Activated naive CD4-positive, alpha-beta T cell treated with anti-CD3 and anti-CD28 coated beads for 36 hours (primary cell): ENCODE data around the gene SOX5. TPM values are rescaled to one million over a fixed set of nuclear protein-coding genes. Genes with fewer than 3 reads are reported as not detected.

ENCODE experiments used
- CTCF ChIA-PET: fragments of 350-600 bp; sonication (Branson Sonifier 250); formaldehyde crosslinking; loops from one replicate; lab custom pipeline; 2021; ENCODE audit warnings: antibody characterized with exemption; lab: Charles Lee
- DNase-seq: peaks from one replicate; pipeline ENCODE4 v3.0.0-alpha.2; 2020
- H3K27ac Mint-ChIP-seq: one replicate; pipeline ENCODE4 v1.8.0; 2021; ENCODE audit warnings: mild to moderate bottlenecking, mixed read lengths
- H3K27me3 Mint-ChIP-seq: one replicate; pipeline ENCODE4 v1.8.0; 2021; ENCODE audit warnings: low read depth, mixed read lengths
- H3K36me3 Mint-ChIP-seq: one replicate; pipeline ENCODE4 v1.8.0; 2021; ENCODE audit warnings: low read depth, mixed read lengths
- H3K4me1 Mint-ChIP-seq: one replicate; pipeline ENCODE4 v1.8.0; 2021; ENCODE audit warnings: low read depth, mixed read lengths
- H3K4me3 Mint-ChIP-seq: one replicate; pipeline ENCODE4 v1.8.0; 2021; ENCODE audit warnings: mild to moderate bottlenecking, moderate library complexity, mixed read lengths
- H3K9me3 Mint-ChIP-seq: one replicate; pipeline ENCODE4 v1.8.0; 2021; ENCODE audit warnings: mixed read lengths
- intact Hi-C: fragments of 100-400 bp; cut with micrococcal nuclease; formaldehyde crosslinking; loops from one replicate; pipeline ENCODE4 v1.15.1; 2023
- total RNA-seq, 2 experiments: library from RNA; stranded (reverse); gene quantifications; one replicate each; pipeline ENCODE4 v1.2.3, GENCODE V29; 2021

The SOX5 gene
- total RNA-seq, 2 experiments from 2014 or later = 0.41 TPM; not detected in 1

DNA sequence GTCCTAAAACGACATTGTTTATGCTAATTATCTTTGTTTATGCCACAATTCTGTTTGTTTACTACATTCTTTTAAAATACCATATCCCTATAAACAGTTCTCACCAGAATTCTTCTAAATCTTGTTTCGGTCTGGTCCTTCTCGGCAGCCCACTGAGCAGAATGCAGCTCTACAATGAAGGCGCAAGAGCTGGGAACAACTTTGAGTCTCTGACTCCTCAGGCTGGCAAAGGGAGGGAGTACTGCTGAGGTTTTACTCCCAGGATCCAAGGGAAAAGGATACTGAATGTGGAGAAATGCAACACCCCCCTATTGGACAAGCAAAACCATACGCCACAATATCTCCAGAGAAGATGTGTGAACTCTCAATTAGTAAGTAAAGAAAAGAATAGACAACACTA lies 5.4 kb downstream of the SOX5 start:
- CTCF ChIA-PET = no interaction called here
- Mint-ChIP-seq H3K27me3 (no peaks in the 10 kb centered on the region), H3K4me3 (no peak overlapping the region), H3K9me3 (no peaks in the 10 kb centered on the region), H3K36me3 (no peaks in the 10 kb centered on the region), H3K4me1 (no peaks in the 10 kb centered on the region), H3K27ac (no peak overlapping the region)
- DNase-seq = no peak
- intact Hi-C loops = no loop called here

DNA sequence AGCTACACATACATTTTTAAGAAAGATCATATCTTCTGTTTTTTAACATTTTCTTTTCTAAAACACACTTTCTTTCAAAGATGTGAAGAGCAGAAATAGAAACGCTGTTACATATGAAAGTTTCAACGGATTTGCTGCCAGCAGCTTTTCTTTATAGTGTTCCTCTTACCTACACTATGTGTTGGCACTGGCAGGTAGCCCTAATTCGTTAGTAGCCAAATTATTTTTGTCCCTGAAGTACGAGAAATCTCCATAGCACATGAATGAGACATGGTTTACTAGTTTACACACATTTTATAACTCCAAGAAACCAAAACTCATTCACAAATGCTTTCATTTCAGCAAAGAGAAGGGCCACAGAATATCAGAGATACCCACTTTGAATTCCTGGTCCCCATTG lies 6.6 kb downstream of the SOX5 start:
- intact Hi-C loops = no loop called here
- Mint-ChIP-seq H3K4me1 (no peaks in the 10 kb centered on the region), H3K27ac (no peak overlapping the region), H3K27me3 (no peaks in the 10 kb centered on the region), H3K9me3 (no peaks in the 10 kb centered on the region), H3K4me3 (no peak overlapping the region), H3K36me3 (no peaks in the 10 kb centered on the region)
- CTCF ChIA-PET = interaction anchor here (0.6 kb wide), 1 partner anchor 138 kb away, joined by 3 read pairs; no protein-coding TSS in a partner anchor
- no peak for DNase-seq

DNA sequence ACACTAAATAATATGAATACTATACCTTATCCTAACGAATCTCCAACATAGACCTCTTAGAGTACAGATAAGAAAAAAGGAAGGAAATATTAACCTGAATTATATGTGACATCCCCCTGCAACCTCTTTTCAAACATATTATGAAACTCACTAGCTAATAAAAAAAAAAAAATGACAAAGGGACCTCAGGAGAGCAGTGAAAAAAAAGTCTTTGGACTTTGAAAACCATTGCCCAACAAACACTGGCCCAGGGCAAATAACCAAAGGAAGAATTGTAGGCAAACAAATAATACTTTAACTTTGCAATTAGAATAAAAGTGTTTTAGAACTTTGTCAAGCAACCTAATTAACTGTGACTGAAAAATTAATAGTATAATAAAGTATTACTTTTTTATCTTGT lies 7.7 kb downstream of the SOX5 start:
- H3K9me3 Mint-ChIP-seq = no peaks in the 10 kb centered on the region
- intact Hi-C loops = no loop called here
- CTCF ChIA-PET = no interaction called here
- H3K27me3 Mint-ChIP-seq = no peaks in the 10 kb centered on the region
- no peak overlapping the region for H3K27ac Mint-ChIP-seq
- H3K4me1 Mint-ChIP-seq = no peaks in the 10 kb centered on the region
- DNase-seq = no peak
- H3K36me3 Mint-ChIP-seq = no peaks in the 10 kb centered on the region
- no peak overlapping the region for H3K4me3 Mint-ChIP-seq

DNA sequence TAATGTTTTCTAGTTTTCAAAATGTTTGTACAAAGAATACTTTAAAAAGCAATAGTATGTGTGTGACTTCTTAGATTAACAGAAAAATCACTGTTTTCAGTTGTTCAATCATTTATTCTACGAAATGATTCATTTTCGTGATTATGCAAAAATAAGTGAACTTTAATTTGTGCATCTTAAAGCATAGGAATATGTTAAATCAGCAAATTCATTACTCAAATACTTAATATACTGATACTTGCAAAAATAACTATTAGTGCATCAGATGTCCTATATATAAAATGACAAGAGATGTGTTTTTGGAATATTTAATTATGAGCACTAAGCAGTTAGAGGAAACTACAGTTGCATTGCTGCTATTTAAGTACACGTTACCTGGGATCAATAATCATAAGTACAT lies 11.0 kb downstream of the SOX5 start:
- Mint-ChIP-seq H3K9me3 (no peaks in the 10 kb centered on the region), H3K27ac (no peak overlapping the region), H3K4me3 (no peak overlapping the region), H3K27me3 (no peaks in the 10 kb centered on the region), H3K36me3 (no peaks in the 10 kb centered on the region), H3K4me1 (no peaks in the 10 kb centered on the region)
- intact Hi-C loops = no loop called here
- DNase-seq = no peak
- CTCF ChIA-PET = no interaction called here

DNA sequence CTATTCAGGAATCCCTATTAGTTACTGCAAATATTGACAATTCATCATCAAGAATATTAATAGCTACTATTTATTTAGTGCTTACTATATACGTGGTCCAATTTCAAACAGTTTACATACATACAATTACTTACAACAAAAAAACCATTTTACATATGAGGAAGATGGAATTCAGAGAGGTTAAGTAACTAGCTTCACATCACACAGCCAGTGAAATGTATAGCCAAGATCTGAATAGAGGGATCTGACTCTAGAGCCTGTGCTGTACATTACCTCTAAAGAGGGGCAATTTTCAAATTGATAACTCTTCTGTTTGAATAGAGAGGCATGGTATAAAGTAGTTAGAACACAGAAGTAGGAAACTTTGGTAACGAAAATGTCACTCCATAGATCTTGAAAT lies 18.3 kb downstream of the SOX5 start:
- Mint-ChIP-seq H3K4me1 (no peaks in the 10 kb centered on the region), H3K27ac (no peak overlapping the region), H3K9me3 (no peaks in the 10 kb centered on the region), H3K4me3 (no peak overlapping the region), H3K27me3 (no peaks in the 10 kb centered on the region), H3K36me3 (no peaks in the 10 kb centered on the region)
- CTCF ChIA-PET = no interaction called here
- intact Hi-C loops = no loop called here
- no peak for DNase-seq

DNA sequence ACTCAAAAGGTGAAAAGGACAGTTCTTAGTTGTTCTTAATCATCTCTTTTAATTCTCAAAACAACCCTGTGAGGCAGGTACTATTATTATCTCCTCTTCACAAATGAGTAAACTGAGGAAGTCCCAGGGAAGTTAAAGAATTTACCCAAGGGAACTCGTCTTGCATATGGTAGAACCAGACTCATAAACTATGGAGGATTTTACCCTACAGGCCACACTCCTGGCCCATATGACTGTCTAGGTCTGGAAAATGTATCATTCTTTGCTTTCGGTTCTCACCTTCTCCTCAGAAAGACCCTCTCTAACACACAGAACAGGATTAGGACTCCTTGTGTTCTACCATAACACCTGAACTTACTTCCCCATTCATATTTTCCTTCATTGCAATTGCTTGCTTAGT lies 18.9 kb downstream of the SOX5 start:
- no peaks in the 10 kb centered on the region for H3K36me3 Mint-ChIP-seq
- intact Hi-C loops = no loop called here
- H3K9me3 Mint-ChIP-seq = no peaks in the 10 kb centered on the region
- H3K4me1 Mint-ChIP-seq = no peaks in the 10 kb centered on the region
- no peak overlapping the region for H3K27ac Mint-ChIP-seq
- no peak for DNase-seq
- H3K4me3 Mint-ChIP-seq = no peak overlapping the region
- CTCF ChIA-PET = no interaction called here
- no peaks in the 10 kb centered on the region for H3K27me3 Mint-ChIP-seq

DNA sequence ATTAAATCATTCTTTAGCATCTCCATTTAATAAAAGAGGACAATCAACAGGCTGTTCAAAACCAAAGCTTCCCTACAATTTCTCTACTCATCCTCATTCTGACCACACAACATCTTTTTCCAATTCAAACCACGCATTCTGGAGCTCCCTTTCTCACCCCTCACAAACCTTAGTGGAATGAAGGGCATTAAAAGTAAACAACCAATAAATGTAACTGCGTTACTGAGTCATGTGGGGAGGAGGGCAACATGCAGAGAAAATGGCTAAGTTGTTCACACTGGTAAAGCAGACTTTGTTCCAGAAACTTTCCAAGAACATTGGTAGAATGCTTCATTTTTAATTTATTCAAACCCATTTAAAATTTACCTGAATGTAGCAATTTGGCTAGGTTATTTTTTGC lies 19.6 kb downstream of the SOX5 start:
- Mint-ChIP-seq H3K9me3 (no peaks in the 10 kb centered on the region), H3K36me3 (no peaks in the 10 kb centered on the region), H3K27ac (no peak overlapping the region), H3K27me3 (no peaks in the 10 kb centered on the region), H3K4me3 (no peak overlapping the region), H3K4me1 (no peaks in the 10 kb centered on the region)
- intact Hi-C loops = no loop called here
- DNase-seq = no peak
- CTCF ChIA-PET = no interaction called here

DNA sequence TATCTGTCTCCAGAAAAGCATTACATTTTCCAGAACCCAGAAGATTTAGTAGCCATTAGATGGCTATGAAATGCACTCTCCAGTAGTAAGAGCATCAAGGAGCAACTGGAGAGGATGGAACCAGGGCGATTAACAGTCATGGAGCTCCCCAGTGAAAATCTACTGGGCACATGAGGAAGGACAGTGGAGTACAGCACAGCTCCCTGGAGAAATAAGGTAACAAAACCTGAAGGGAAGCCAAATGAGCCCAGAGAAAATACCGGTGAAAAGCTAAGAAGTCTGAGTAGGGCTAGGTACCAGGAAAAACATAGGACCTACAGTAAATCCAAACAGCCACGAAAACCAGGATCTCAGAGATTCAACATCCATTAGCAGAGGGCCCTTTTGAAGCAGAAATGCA lies 21.6 kb downstream of the SOX5 start:
- no peak overlapping the region for H3K27ac Mint-ChIP-seq
- intact Hi-C loops = no loop called here
- no peaks in the 10 kb centered on the region for H3K9me3 Mint-ChIP-seq
- CTCF ChIA-PET = no interaction called here
- H3K4me3 Mint-ChIP-seq = no peak overlapping the region
- H3K4me1 Mint-ChIP-seq = no peaks in the 10 kb centered on the region
- H3K27me3 Mint-ChIP-seq = no peaks in the 10 kb centered on the region
- DNase-seq = no peak
- H3K36me3 Mint-ChIP-seq = no peaks in the 10 kb centered on the region

DNA sequence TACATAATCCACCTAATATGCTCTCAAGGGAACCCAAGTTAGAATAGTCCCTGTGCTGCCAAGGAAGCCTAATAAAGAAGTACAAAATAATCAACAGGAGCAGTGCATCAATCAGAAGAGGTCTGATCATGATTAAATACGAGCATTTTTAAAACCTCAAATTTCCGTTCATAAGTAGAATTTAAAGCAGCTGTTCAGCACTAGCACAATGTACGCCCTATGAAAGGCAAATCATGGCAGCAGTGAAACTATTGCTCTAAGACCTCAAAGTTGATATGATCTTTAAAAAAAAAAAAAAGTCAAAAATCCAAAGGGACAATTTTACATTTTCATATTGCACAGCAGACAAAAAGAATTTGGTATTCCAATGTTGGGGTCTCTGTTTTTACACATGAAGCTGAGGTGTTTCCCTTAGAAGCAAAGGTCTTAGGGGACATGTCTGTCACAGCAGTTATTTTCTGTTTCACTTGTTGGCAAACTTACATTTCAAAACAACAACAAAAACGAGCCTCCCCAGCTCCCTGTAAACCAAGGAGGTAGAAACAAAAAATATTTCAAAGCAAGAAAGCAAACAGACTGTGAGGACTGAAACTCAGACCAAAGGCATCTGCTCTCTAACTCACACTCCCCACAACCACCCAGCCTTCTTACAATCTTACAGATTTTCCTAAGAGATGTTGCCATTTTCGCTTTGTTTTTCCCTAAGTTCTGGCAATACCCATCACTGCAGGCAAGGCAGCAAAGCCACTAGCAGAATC lies 28.2 kb downstream of the SOX5 start:
- DNase-seq = no peak
- no peaks in the 10 kb centered on the region for H3K27me3 Mint-ChIP-seq
- H3K9me3 Mint-ChIP-seq = no peaks in the 10 kb centered on the region
- no peak overlapping the region for H3K4me3 Mint-ChIP-seq
- H3K27ac Mint-ChIP-seq = no peak overlapping the region
- no peaks in the 10 kb centered on the region for H3K36me3 Mint-ChIP-seq
- intact Hi-C loops = no loop called here
- no peaks in the 10 kb centered on the region for H3K4me1 Mint-ChIP-seq
- CTCF ChIA-PET = no interaction called here

DNA sequence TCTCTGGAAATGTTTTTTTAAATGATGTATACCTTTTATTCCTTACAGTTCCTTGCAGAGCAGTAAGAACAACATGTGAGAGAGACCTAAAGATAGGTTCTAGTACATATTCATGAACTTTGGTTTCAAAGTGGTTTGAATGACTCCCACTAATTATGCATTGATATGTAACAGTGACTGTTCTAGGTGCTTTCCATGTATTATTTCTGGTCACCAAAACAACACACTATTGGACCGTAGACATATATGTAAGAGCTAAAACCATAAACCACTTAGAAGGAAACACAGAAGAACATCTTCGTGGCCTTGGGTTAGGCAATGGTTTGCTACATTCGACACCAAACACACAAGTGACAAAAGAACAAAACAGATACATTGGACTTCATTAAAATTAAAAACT lies 37.9 kb downstream of the SOX5 start:
- intact Hi-C loops = no loop called here
- Mint-ChIP-seq H3K27ac (no peak overlapping the region), H3K4me3 (no peak overlapping the region), H3K4me1 (no peaks in the 10 kb centered on the region), H3K27me3 (no peaks in the 10 kb centered on the region), H3K36me3 (no peaks in the 10 kb centered on the region), H3K9me3 (peaks cover 3% of the 10 kb centered on the region)
- CTCF ChIA-PET = no interaction called here
- no peak for DNase-seq

DNA sequence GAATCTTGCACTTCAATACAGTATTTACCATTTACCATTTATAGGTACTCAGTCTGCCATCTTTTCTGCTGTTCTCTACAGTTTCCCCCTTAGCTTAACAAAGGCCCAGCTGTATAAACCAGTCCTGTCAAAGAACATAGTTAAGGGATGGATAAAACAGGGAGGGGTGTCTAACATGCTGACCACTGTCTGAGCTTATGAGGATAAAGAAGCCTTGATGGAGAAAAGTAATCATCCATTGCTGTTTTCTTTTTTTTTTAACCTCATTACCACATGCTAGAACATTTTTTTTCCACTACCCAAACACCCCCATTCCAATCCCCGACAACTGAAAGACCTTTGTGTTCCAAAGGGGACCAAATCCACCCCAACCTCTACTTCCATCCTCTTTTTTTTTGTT lies 39.9 kb downstream of the SOX5 start:
- Mint-ChIP-seq H3K36me3 (no peaks in the 10 kb centered on the region), H3K4me1 (no peaks in the 10 kb centered on the region), H3K4me3 (no peak overlapping the region), H3K9me3 (peaks cover 3% of the 10 kb centered on the region), H3K27me3 (no peaks in the 10 kb centered on the region), H3K27ac (no peak overlapping the region)
- CTCF ChIA-PET = no interaction called here
- DNase-seq = no peak
- intact Hi-C loops = no loop called here

DNA sequence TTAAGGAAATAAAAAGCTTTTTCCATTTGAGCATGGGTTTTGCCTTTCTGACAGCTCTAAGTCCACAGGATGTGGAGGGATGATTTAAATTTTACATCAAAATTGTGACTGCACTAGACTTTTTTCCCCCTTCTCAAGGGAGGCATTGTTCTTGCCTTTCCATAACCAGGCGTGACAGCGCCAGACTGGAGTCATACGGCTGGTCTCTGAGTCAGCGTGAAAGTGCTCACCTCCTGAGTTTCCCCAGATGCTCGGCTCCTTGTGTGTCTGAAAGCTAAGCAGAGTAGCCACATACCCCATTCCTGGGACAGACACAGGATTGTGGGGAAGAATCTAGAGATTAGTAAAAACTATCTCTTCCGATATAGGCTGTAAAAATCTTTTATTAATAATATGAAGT lies 43.1 kb downstream of the SOX5 start:
- Mint-ChIP-seq H3K27ac (no peak overlapping the region), H3K9me3 (peaks cover 3% of the 10 kb centered on the region), H3K36me3 (no peaks in the 10 kb centered on the region), H3K27me3 (no peaks in the 10 kb centered on the region), H3K4me1 (no peaks in the 10 kb centered on the region), H3K4me3 (no peak overlapping the region)
- CTCF ChIA-PET = no interaction called here
- DNase-seq = no peak
- intact Hi-C loops = no loop called here

DNA sequence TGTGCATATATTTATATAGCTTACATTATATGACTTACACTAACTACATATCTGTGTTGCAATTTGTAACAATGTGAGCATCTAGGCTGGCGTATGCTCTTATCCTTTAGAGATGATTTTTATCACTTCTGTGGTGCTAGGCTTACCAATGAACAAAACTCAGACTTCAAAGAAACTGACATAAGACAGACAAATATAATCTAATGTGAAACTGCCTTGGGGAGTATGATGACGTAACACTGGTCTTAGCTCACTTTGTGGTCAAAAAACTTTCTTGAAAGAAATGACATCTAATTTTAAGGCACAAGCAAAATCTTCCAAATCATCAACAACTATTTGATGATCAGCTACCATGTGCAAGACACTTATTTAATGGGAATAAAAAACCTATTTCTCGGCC lies 50.0 kb downstream of the SOX5 start:
- Mint-ChIP-seq H3K36me3 (no peaks in the 10 kb centered on the region), H3K9me3 (peaks cover 1% of the 10 kb centered on the region), H3K27ac (no peak overlapping the region), H3K27me3 (no peaks in the 10 kb centered on the region), H3K4me3 (no peak overlapping the region), H3K4me1 (no peaks in the 10 kb centered on the region)
- intact Hi-C loops = no loop called here
- CTCF ChIA-PET = no interaction called here
- no peak for DNase-seq
